ENCODE results near the gene TDRD1.

- no peak for TF ChIP-seq CTCF (IDR thresholded peaks at IDR 0.05)
- no peak for TF ChIP-seq EP300 (IDR thresholded peaks at IDR 0.05)
Measured at GRCh38 chr10:114265392-114266053, 86.4 kb downstream of the TDRD1 start.

All from sigmoid colon (tissue), 4 donors.